Sigmoid colon (tissue), 7 donors: ENCODE measurements around the gene ARHGEF38. TPM values are rescaled to one million over a fixed set of nuclear protein-coding genes. Genes with fewer than 3 reads are reported as not detected.

Experiments
- DNase-seq: peaks from one replicate; pipeline ENCODE4 v3.0.0-alpha.2; 2019
- H3K27ac ChIP-seq, 4 donors: fragments of 200-600 bp; sonication (generic); one replicate each; pipeline ENCODE4 v1.5.1; 2016 to 2019; ENCODE audit warnings: mild to moderate bottlenecking in 1 of 4
- H3K27me3 ChIP-seq, 3 donors: fragments of 200-600 bp; sonication (generic); one replicate each; pipeline ENCODE4 v1.5.1; 2019; ENCODE audit warnings: mild to moderate bottlenecking in 1 of 3
- H3K36me3 ChIP-seq, 4 donors: fragments of 200-600 bp; sonication (generic); one replicate each; pipeline ENCODE4 v1.5.1; 2016 to 2019
- H3K4me1 ChIP-seq, 4 donors: fragments of 200-600 bp; sonication (generic); one replicate each; pipeline ENCODE4 v1.5.1; 2017 to 2019
- H3K4me3 ChIP-seq, 4 donors: fragments of 200-600 bp; sonication (generic); one replicate each; pipeline ENCODE4 v1.5.1; 2017 to 2019; ENCODE audit warnings: mild to moderate bottlenecking in 2 of 4, moderate library complexity in 1 of 4
- H3K9me3 ChIP-seq, 4 donors: fragments of 200-600 bp in 3 of 4; sonication (generic) in 3 of 4; one replicate each; pipeline versions ENCODE4 v1.5.1 to v1.6.1; 2013 to 2019
- CTCF ChIP-seq, 4 experiments: fragments of 450-650 bp in 3 of 4; fragments of 200-600 bp in 1 of 4; IDR thresholded peaks; one replicate each; pipeline ENCODE4 v1.5.1; 2016 to 2019; ENCODE audit warnings: antibody characterized with exemption in 4 of 4, mild to moderate bottlenecking in 3 of 4, moderate library complexity in 2 of 4
- EP300 ChIP-seq, 4 donors: sonication (generic); formaldehyde crosslinking; IDR thresholded peaks; one replicate each; pipeline ENCODE4 v1.6.1; 2017; ENCODE audit warnings: antibody characterized with exemption in 4 of 4
- POLR2A ChIP-seq, 2 donors: fragments of 450-650 bp; IDR thresholded peaks; one replicate each; pipeline ENCODE4 v1.6.1; 2016; ENCODE audit warnings: antibody characterized with exemption in 2 of 2, mild to moderate bottlenecking in 2 of 2, moderate library complexity in 2 of 2
- POLR2AphosphoS5 ChIP-seq, 4 donors: sonication (generic); formaldehyde crosslinking; IDR thresholded peaks; one replicate each; pipeline ENCODE4 v1.6.1; 2017; ENCODE audit warnings: antibody characterized with exemption in 4 of 4
- WGBS, 2 donors: extraction: QIAGEN DNeasy Blood & Tissue Kit; methylation state at CpG; one replicate each; pipeline ENCODE4 v1.1.7; 2013; 5-methylcytosine and 5-hydroxymethylcytosine counted together
- intact Hi-C: fragments of 100-400 bp; cut with DNase I; formaldehyde crosslinking; loops from one replicate; pipeline ENCODE4 v1.15.1; 2023
- polyA plus RNA-seq, 3 donors: library from polyadenylated mRNA; stranded (reverse); fragments of 200-250 nt; gene quantifications; one replicate each; pipeline ENCODE4 v1.2.3, GENCODE V29; 2013
- total RNA-seq, 4 donors: library from RNA; depleted of rRNA; stranded (reverse); fragments of >200 nt; gene quantifications; one replicate each; pipeline ENCODE4 v1.1.0, GENCODE V29; 2016
- donor health status: healthy with polysubstance abuse.
- donor health status: Bipolar disorder and iron deficiency.
- donor health status: healthy.

Gene ARHGEF38
- total and polyA plus RNA-seq, 7 donors, result 1.2 to 1.9 (median 1.8) TPM; not detected in 4

GRCh38 chr4:105622269-105622668 lies 69.8 kb downstream of the ARHGEF38 start:
- Histone ChIP-seq H3K4me1 (no peaks in the 10 kb centered on the region), H3K4me3 (no peak overlapping the region), H3K27me3 (no peaks in the 10 kb centered on the region), H3K36me3 (no peaks in the 10 kb centered on the region), H3K9me3 (no peaks in the 10 kb centered on the region), H3K27ac (no peak overlapping the region)
- 91 to 95% methylated on average over 4 of the region's 4 CpGs for WGBS, 2 donors
- DNase-seq, result no peak
- no peak for TF ChIP-seq POLR2AphosphoS5 (IDR thresholded peaks at IDR 0.05)
- TF ChIP-seq POLR2A (IDR thresholded peaks at IDR 0.05), result no peak
- no peak for TF ChIP-seq EP300 (IDR thresholded peaks at IDR 0.05)
- TF ChIP-seq CTCF (IDR thresholded peaks at IDR 0.05), result no peak
- intact Hi-C loops, result no loop called here

DNA sequence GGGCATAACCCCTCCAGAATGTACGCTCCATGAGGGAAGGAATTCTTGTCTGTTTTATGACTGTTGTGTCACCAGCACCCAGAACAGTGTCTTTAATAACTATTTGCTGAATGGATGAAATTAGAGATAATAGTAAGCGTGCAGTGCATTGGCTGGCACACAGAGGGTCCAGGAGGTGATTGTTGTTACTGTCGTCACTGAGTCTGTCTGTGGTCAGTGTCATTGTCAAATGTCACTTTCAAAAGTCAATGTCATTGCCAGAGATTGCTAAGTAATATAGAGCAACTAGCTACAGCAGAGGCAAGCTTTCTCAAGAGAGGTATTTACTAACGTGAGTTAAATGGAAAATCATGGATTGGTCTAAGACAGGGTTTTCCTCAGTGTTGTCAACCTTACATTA lies 70.7 kb downstream of the ARHGEF38 start:
- Histone ChIP-seq H3K36me3 (no peaks in the 10 kb centered on the region), H3K27me3 (no peaks in the 10 kb centered on the region), H3K27ac (no peak overlapping the region), H3K4me1 (no peaks in the 10 kb centered on the region), H3K9me3 (no peaks in the 10 kb centered on the region), H3K4me3 (no peak overlapping the region)
- TF ChIP-seq POLR2A (IDR thresholded peaks at IDR 0.05), result no peak
- TF ChIP-seq POLR2AphosphoS5 (IDR thresholded peaks at IDR 0.05), result no peak
- TF ChIP-seq EP300 (IDR thresholded peaks at IDR 0.05), result no peak
- no peak for TF ChIP-seq CTCF (IDR thresholded peaks at IDR 0.05)
- intact Hi-C loops, result no loop called here
- 96% methylated on average over 4 of the region's 4 CpGs for WGBS, 2 donors
- DNase-seq, result no peak

- TF ChIP-seq POLR2A (IDR thresholded peaks at IDR 0.05) (no peak), CTCF (IDR thresholded peaks at IDR 0.05) (no peak), POLR2AphosphoS5 (IDR thresholded peaks at IDR 0.05) (no peak), EP300 (IDR thresholded peaks at IDR 0.05) (no peak)
- H3K27ac ChIP-seq, result no peak overlapping the region
- intact Hi-C loops, result no loop called here
- no peak overlapping the region for H3K4me3 ChIP-seq
- WGBS, 2 donors, result 37 to 58% methylated on average over 4 of the region's 4 CpGs
- H3K4me1 ChIP-seq, result no peaks in the 10 kb centered on the region
- H3K9me3 ChIP-seq, result no peaks in the 10 kb centered on the region
- no peaks in the 10 kb centered on the region for H3K27me3 ChIP-seq
- no peak for DNase-seq
- H3K36me3 ChIP-seq, result no peaks in the 10 kb centered on the region
Measured at GRCh38 chr4:105624530-105624929, 72.1 kb downstream of the ARHGEF38 start.

- no peaks in the 10 kb centered on the region for H3K27me3 ChIP-seq
- no peak overlapping the region for H3K4me3 ChIP-seq
- peaks cover 0 to 5% (median 1%) of the 10 kb centered on the region in 4 donors for H3K4me1 ChIP-seq
- H3K9me3 ChIP-seq, result no peaks in the 10 kb centered on the region
- H3K36me3 ChIP-seq, result no peaks in the 10 kb centered on the region
- TF ChIP-seq CTCF (IDR thresholded peaks at IDR 0.05), result no peak
- TF ChIP-seq POLR2AphosphoS5 (IDR thresholded peaks at IDR 0.05), result no peak
- intact Hi-C loops, result no loop called here
- 80 to 91% methylated on average over 1 of the region's 1 CpG for WGBS, 2 donors
- H3K27ac ChIP-seq, result no peak overlapping the region
- DNase-seq, result no peak
Measured at GRCh38 chr4:105625214-105625613, 72.8 kb downstream of the ARHGEF38 start.

- intact Hi-C loops, result no loop called here
- TF ChIP-seq EP300 (IDR thresholded peaks at IDR 0.05) (no peak), POLR2A (IDR thresholded peaks at IDR 0.05) (no peak), POLR2AphosphoS5 (IDR thresholded peaks at IDR 0.05) (no peak), CTCF (IDR thresholded peaks at IDR 0.05) (no peak)
- Histone ChIP-seq H3K27me3 (no peaks in the 10 kb centered on the region), H3K9me3 (no peaks in the 10 kb centered on the region), H3K36me3 (no peaks in the 10 kb centered on the region), H3K4me3 (no peak overlapping the region), H3K4me1 (peaks cover 0 to 18% (median 14%) of the 10 kb centered on the region in 4 donors), H3K27ac (no peak overlapping the region)
- DNase-seq, result no peak
- WGBS, 2 donors, result 49 to 69% methylated on average over 2 of the region's 2 CpGs
Measured at GRCh38 chr4:105626846-105627245, 74.4 kb downstream of the ARHGEF38 start.
